KMS-11 (cell line): ENCODE measurements around the gene COL4A5.
"Not testable (repeated sequence)": the region's sequence is repeated elsewhere in the genome, so short reads cannot be mapped to it uniquely, and the experiment has no call there.

ENCODE experiments used
- H2AFZ ChIP-seq: fragments of 200-600 bp; sonication (generic); 2 replicates; pipeline ENCODE4 v1.6.1; 2016; ENCODE audit warnings: antibody characterized with exemption, mixed run types, low read depth
- H3K27ac ChIP-seq: fragments of 200-600 bp; sonication (generic); 2 replicates; pipeline ENCODE4 v1.6.1; 2016; ENCODE audit warnings: mild to moderate bottlenecking, mixed run types
- H3K27me3 ChIP-seq: fragments of 200-600 bp; sonication (generic); 2 replicates; pipeline ENCODE4 v1.6.1; 2017; ENCODE audit warnings: mild to moderate bottlenecking, low read depth, mixed run types, moderate library complexity; ENCODE audit not compliant: insufficient read depth
- H3K36me3 ChIP-seq: fragments of 200-600 bp; sonication (generic); 2 replicates; pipeline ENCODE4 v1.6.1; 2017; ENCODE audit warnings: mild to moderate bottlenecking, mixed run types; ENCODE audit not compliant: insufficient read depth
- H3K4me1 ChIP-seq: fragments of 200-600 bp; sonication (generic); 2 replicates; pipeline ENCODE4 v1.6.1; 2016; ENCODE audit warnings: mild to moderate bottlenecking, low read depth, mixed run types; ENCODE audit not compliant: poor library complexity, severe bottlenecking
- H3K4me2 ChIP-seq: fragments of 200-600 bp; sonication (generic); 2 replicates; pipeline ENCODE4 v1.7.0; 2016; ENCODE audit warnings: mild to moderate bottlenecking, mixed run types
- H3K4me3 ChIP-seq: fragments of 200-600 bp; sonication (generic); IDR thresholded peaks from 2 replicates; pipeline ENCODE4 v1.6.1; 2017; ENCODE audit warnings: low read depth, low read length, mixed read lengths; ENCODE audit not compliant: insufficient read depth
- H3K79me2 ChIP-seq: fragments of 200-600 bp; sonication (generic); 2 replicates; pipeline ENCODE4 v1.6.1; 2016; ENCODE audit warnings: low read depth, mixed run types; ENCODE audit not compliant: insufficient read depth
- H3K9ac ChIP-seq: fragments of 200-600 bp; sonication (generic); 2 replicates; pipeline ENCODE4 v1.6.1; 2016; ENCODE audit warnings: mild to moderate bottlenecking, mixed run types
- H4K20me1 ChIP-seq: fragments of 200-600 bp; sonication (generic); 2 replicates; pipeline ENCODE4 v1.6.1; 2016; ENCODE audit warnings: mild to moderate bottlenecking, mixed run types; ENCODE audit not compliant: insufficient read depth
- TF ChIP-seq, protein P1 (sequence below): fragments of 200-600 bp; sonication (generic); conservative IDR thresholded peaks from 2 replicates; pipeline ENCODE4 v1.6.1; 2017; ENCODE audit warnings: low read depth, mild to moderate bottlenecking, antibody characterized with exemption, low read length, moderate library complexity, mixed read lengths

The COL4A5 gene

DNA sequence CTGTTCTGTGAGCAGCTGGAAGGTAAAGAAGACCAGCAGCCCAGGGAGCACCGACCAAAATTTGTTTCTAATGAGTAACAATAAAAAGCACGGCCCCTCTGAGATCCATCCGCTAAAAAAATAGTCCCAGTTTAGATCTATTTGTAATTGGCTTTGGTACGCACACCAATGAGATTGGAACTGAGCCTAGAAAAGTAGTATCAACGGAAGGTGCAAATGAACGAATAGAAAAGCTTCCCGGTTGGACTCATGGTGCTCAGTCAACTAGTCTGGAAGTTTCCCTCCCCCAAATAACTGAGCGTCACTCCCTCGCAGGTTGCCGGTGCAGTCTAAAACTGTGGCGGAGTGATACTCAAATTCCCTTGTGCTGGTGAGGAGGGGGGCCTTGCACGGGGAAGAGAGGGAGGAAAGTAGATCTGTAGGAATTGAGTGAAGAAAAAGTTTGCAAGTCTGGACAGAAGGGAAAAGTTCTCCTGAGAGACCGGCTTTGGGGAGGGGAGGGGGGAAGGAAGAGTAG is at the start of gene COL4A5:
TSS of gene COL4A5 (plus strand) at position 413 of the 517 bp plus-strand sequence. CDS start 288 bp downstream, outside the sequence.
- TF ChIP-seq, protein P1, sequence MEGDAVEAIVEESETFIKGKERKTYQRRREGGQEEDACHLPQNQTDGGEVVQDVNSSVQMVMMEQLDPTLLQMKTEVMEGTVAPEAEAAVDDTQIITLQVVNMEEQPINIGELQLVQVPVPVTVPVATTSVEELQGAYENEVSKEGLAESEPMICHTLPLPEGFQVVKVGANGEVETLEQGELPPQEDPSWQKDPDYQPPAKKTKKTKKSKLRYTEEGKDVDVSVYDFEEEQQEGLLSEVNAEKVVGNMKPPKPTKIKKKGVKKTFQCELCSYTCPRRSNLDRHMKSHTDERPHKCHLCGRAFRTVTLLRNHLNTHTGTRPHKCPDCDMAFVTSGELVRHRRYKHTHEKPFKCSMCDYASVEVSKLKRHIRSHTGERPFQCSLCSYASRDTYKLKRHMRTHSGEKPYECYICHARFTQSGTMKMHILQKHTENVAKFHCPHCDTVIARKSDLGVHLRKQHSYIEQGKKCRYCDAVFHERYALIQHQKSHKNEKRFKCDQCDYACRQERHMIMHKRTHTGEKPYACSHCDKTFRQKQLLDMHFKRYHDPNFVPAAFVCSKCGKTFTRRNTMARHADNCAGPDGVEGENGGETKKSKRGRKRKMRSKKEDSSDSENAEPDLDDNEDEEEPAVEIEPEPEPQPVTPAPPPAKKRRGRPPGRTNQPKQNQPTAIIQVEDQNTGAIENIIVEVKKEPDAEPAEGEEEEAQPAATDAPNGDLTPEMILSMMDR, result no peak
- H3K4me1 ChIP-seq, result peaks cover 8% of the 10 kb centered on the region
- peak within 1 kb of the TSS; percentile 49; the same call in 1 of the 2 replicates for H3K9ac ChIP-seq
- H3K36me3 ChIP-seq, result no peaks in the 10 kb centered on the region
- no peaks in the 10 kb centered on the region for H3K79me2 ChIP-seq
- peak within 1 kb of the TSS; percentile 54 for H3K4me2 ChIP-seq
- peak within 1 kb of the TSS; percentile 94 for H2AFZ ChIP-seq
- no peaks in the 10 kb centered on the region for H3K27me3 ChIP-seq
- H3K4me3 ChIP-seq, result no peak within 1 kb of the TSS
- no peak within 1 kb of the TSS for H3K27ac ChIP-seq
- no peaks in the 10 kb centered on the region for H4K20me1 ChIP-seq

GRCh38 chrX:108390976-108391717 is 48.5 kb upstream of the COL4A5 start:
- H3K9ac ChIP-seq, H2AFZ ChIP-seq, H3K27ac ChIP-seq, H4K20me1 ChIP-seq, H3K79me2 ChIP-seq, H3K27me3 ChIP-seq, H3K4me1 ChIP-seq, H3K36me3 ChIP-seq, H3K4me3 ChIP-seq, H3K4me2 ChIP-seq: not testable (repeated sequence)

GRCh38 chrX:108396188-108396891 is 43.3 kb upstream of the COL4A5 start:
- Histone ChIP-seq H2AFZ (no peak overlapping the region), H3K9ac (no peak overlapping the region), H3K4me3 (no peak overlapping the region), H4K20me1 (no peaks in the 10 kb centered on the region), H3K27ac (no peak overlapping the region), H3K36me3 (no peaks in the 10 kb centered on the region), H3K4me2 (no peak overlapping the region), H3K79me2 (no peaks in the 10 kb centered on the region), H3K27me3 (no peaks in the 10 kb centered on the region), H3K4me1 (no peaks in the 10 kb centered on the region)
- TF ChIP-seq, protein P1, result no peak

GRCh38 chrX:108396986-108397385 is 42.7 kb upstream of the COL4A5 start:
- no peak overlapping the region for H3K4me3 ChIP-seq
- no peaks in the 10 kb centered on the region for H3K79me2 ChIP-seq
- TF ChIP-seq, protein P1, result no peak
- H3K27ac ChIP-seq, result no peak overlapping the region
- no peaks in the 10 kb centered on the region for H3K36me3 ChIP-seq
- H3K4me1 ChIP-seq, result no peaks in the 10 kb centered on the region
- no peak overlapping the region for H3K9ac ChIP-seq
- no peak overlapping the region for H3K4me2 ChIP-seq
- H2AFZ ChIP-seq, result no peak overlapping the region
- no peaks in the 10 kb centered on the region for H4K20me1 ChIP-seq
- no peaks in the 10 kb centered on the region for H3K27me3 ChIP-seq
